Stimulated activated CD4-positive, alpha-beta T cell treated with anti-CD3 and anti-CD28 coated beads, Interleukin-1b, Interleukin-23, amount 100 ng/mL, for 4 hours (primary cell): ENCODE measurements around the gene CYCS.
"Not testable (repeated sequence)": the region's sequence is repeated elsewhere in the genome, so short reads cannot be mapped to it uniquely, and the experiment has no call there.

ENCODE experiments used
- DNase-seq, 2 donors: peaks; one replicate each; pipeline ENCODE4 v3.0.0-alpha.2; 2020; ENCODE audit warnings: low read depth in 2 of 2

The CYCS gene

GRCh38 chr7:25118048-25118753 is 6.9 kb downstream of the CYCS start:
- DNase-seq: no peak

GRCh38 chr7:25117226-25118047 is 7.6 kb downstream of the CYCS start:
- no peak for DNase-seq

GRCh38 chr7:25116621-25117020 is 8.4 kb downstream of the CYCS start:
- no peak for DNase-seq

GRCh38 chr7:25110514-25110913 is 14.5 kb downstream of the CYCS start:
- not testable (repeated sequence) for DNase-seq

GRCh38 chr7:25109276-25109675 is 15.8 kb downstream of the CYCS start:
- DNase-seq: no peak

- no peak for DNase-seq
Measured at GRCh38 chr7:25105911-25106310, 19.1 kb downstream of the CYCS start.

- no peak for DNase-seq
Measured at GRCh38 chr7:25103773-25104172, 21.3 kb downstream of the CYCS start.

GRCh38 chr7:25101817-25102216 is 23.2 kb downstream of the CYCS start:
- no peak for DNase-seq

GRCh38 chr7:25098096-25099046 is 26.7 kb downstream of the CYCS start:
- peak; percentile 19 to 47 for DNase-seq

- no peak for DNase-seq
Measured at GRCh38 chr7:25095516-25096345, 29.3 kb downstream of the CYCS start.

- DNase-seq: peak; percentile 70 to 79
Measured at GRCh38 chr7:25093268-25093826, 31.7 kb downstream of the CYCS start.

- no peak for DNase-seq
Measured at GRCh38 chr7:25091779-25092178, 33.3 kb downstream of the CYCS start.

- DNase-seq: no peak
Measured at GRCh38 chr7:25091176-25091575, 33.9 kb downstream of the CYCS start.

- no peak for DNase-seq
Measured at GRCh38 chr7:25090374-25090773, 34.7 kb downstream of the CYCS start.

- DNase-seq: no peak
Measured at GRCh38 chr7:25087855-25088254, 37.2 kb downstream of the CYCS start.

- no peak for DNase-seq
Measured at GRCh38 chr7:25084821-25085220, 40.2 kb downstream of the CYCS start.

GRCh38 chr7:25083201-25083600 is 41.9 kb downstream of the CYCS start:
- DNase-seq: no peak

- not testable (repeated sequence) for DNase-seq
Measured at GRCh38 chr7:25082041-25082440, 43.0 kb downstream of the CYCS start.

- no peak for DNase-seq
Measured at GRCh38 chr7:25077096-25077495, 48.0 kb downstream of the CYCS start.

GRCh38 chr7:25075459-25075858 is 49.6 kb downstream of the CYCS start:
- no peak for DNase-seq

GRCh38 chr7:25073451-25073850 is 51.6 kb downstream of the CYCS start:
- no peak for DNase-seq
